Right lobe of liver (tissue), 6 donors: ENCODE results near the gene TENM4. TPM values are rescaled to one million over a fixed set of nuclear protein-coding genes. Genes with fewer than 3 reads are reported as not detected.

ENCODE experiments used
- ATAC-seq, 4 donors: fragments of 200-7000 bp; cut with Tn5 transposase; one replicate each; pipeline ENCODE4 v1.9.1; 2020; ENCODE audit warnings: mild to moderate bottlenecking in 4 of 4, moderate library complexity in 4 of 4
- DNase-seq, 3 donors: peaks; one replicate each; pipeline ENCODE4 v3.0.0-alpha.2; 2020
- H3K27ac ChIP-seq, 3 donors: fragments of 200-600 bp; one replicate each; pipeline ENCODE4 v1.8.0; 2022
- H3K27me3 ChIP-seq, 2 donors: fragments of 200-600 bp; one replicate each; pipeline ENCODE4 v1.8.0; 2022
- H3K36me3 ChIP-seq, 4 donors: fragments of 200-600 bp; sonication (generic) in 1 of 4; one replicate each; pipeline versions ENCODE4 v1.5.1 to v1.8.0; 2017 to 2022; ENCODE audit warnings: control low read depth in 1 of 4
- H3K4me1 ChIP-seq, 4 donors: fragments of 200-600 bp; sonication (generic) in 1 of 4; one replicate each; pipeline versions ENCODE4 v1.5.1 to v1.8.0; 2017 to 2022; ENCODE audit warnings: control low read depth in 1 of 4
- H3K4me3 ChIP-seq, 3 donors: fragments of 200-600 bp; one replicate each; pipeline ENCODE4 v1.8.0; 2022
- H3K9me3 ChIP-seq, 4 donors: fragments of 200-600 bp; sonication (generic) in 1 of 4; one replicate each; pipeline versions ENCODE4 v1.5.1 to v1.8.0; 2017 to 2022; ENCODE audit warnings: control low read depth in 1 of 4
- CTCF ChIP-seq, 4 donors: fragments of 200-600 bp in 3 of 4; fragments of 450-650 bp in 1 of 4; IDR thresholded peaks; one replicate each; pipeline versions ENCODE4 v1.5.1 to v1.8.0; 2016 to 2022; ENCODE audit warnings: antibody characterized with exemption in 4 of 4, mild to moderate bottlenecking in 2 of 4
- POLR2A ChIP-seq: fragments of 450-650 bp; IDR thresholded peaks from one replicate; pipeline ENCODE4 v1.6.1; 2017; ENCODE audit warnings: antibody characterized with exemption, mild to moderate bottlenecking
- WGBS: methylation state at CpG from one replicate; pipeline ENCODE4 v1.1.6; 2018; ENCODE audit warnings: low coverage, low lambda C conversion rate; ENCODE audit not compliant: insufficient coverage; ENCODE audit errors: missing lambda C conversion rate; 5-methylcytosine and 5-hydroxymethylcytosine counted together
- intact Hi-C, 2 donors: fragments of 100-400 bp; cut with DNase I; formaldehyde crosslinking; loops; one replicate each; pipeline versions ENCODE4 v1.11.2 to v1.14.1; 2022
- total RNA-seq, 6 experiments: library from RNA; depleted of rRNA in 2 of 6; stranded (reverse); fragments of >200 nt in 2 of 6; fragmentation: NEBNext Ultra II Directional in 3 of 6; extraction: Animal tissue kit (Norgen Biotek cat#: 25700) in 3 of 6; gene quantifications; one replicate each; pipeline versions ENCODE4 v1.1.0 to v1.2.4, GENCODE V29; 2016 to 2023
- donor health status: DM: no; HTN: yes; CAD: no.
- donor health status: DM: no; HTN: no; CAD: no.
- donor health status: DM: no; HTN: no; CAD: no.
- donor health status: DM: no; HTN: yes; CAD: no.
- donor health status: DM: no; HTN: yes; CAD: no.

TENM4 gene
- total RNA-seq, 6 experiments from 2014 or later = 0.04 to 0.58 (median 0.14) TPM; not detected in 2

GRCh38 chr11:79090191-79090705, 350.6 kb downstream of the TENM4 start:
- Histone ChIP-seq H3K27ac (no peak overlapping the region), H3K4me1 (no peaks in the 10 kb centered on the region), H3K4me3 (no peak overlapping the region), H3K9me3 (no peaks in the 10 kb centered on the region), H3K36me3 (no peaks in the 10 kb centered on the region), H3K27me3 (no peaks in the 10 kb centered on the region)
- intact Hi-C loops = loop anchor here in 1 of 2 donors (10.0 kb wide), 1 partner anchor 445 kb away; no protein-coding TSS in a partner anchor
- WGBS = 72% methylated on average over 6 of the region's 8 CpGs
- DNase-seq (no peak), ATAC-seq (no peak)
- no peak for TF ChIP-seq CTCF (IDR thresholded peaks at IDR 0.05)

GRCh38 chr11:79089601-79090000, 351.2 kb downstream of the TENM4 start:
- no peak for ATAC-seq
- H3K27ac ChIP-seq = no peak overlapping the region
- no peaks in the 10 kb centered on the region for H3K9me3 ChIP-seq
- H3K36me3 ChIP-seq = no peaks in the 10 kb centered on the region
- intact Hi-C loops = loop anchor here in 1 of 2 donors (10.0 kb wide), 1 partner anchor 435 kb away; no protein-coding TSS in a partner anchor
- WGBS = 80% methylated on average over 2 of the region's 3 CpGs
- TF ChIP-seq CTCF (IDR thresholded peaks at IDR 0.05) = no peak
- TF ChIP-seq POLR2A = no peak
- no peaks in the 10 kb centered on the region for H3K27me3 ChIP-seq
- no peaks in the 10 kb centered on the region for H3K4me1 ChIP-seq
- no peak overlapping the region for H3K4me3 ChIP-seq
- no peak for DNase-seq

GRCh38 chr11:79088967-79089366, 351.9 kb downstream of the TENM4 start:
- DNase-seq (no peak), ATAC-seq (no peak)
- Histone ChIP-seq H3K36me3 (no peaks in the 10 kb centered on the region), H3K9me3 (no peaks in the 10 kb centered on the region), H3K4me3 (no peak overlapping the region), H3K4me1 (no peaks in the 10 kb centered on the region), H3K27ac (no peak overlapping the region), H3K27me3 (no peaks in the 10 kb centered on the region)
- intact Hi-C loops = loop anchor here in 1 of 2 donors (10.0 kb wide), 1 partner anchor 434 kb away; no protein-coding TSS in a partner anchor
- TF ChIP-seq CTCF (IDR thresholded peaks at IDR 0.05) (no peak), POLR2A (no peak)
- WGBS = 50% methylated on average over 3 of the region's 4 CpGs

GRCh38 chr11:79087961-79088318, 352.9 kb downstream of the TENM4 start:
- TF ChIP-seq CTCF (IDR thresholded peaks at IDR 0.05) (no peak), POLR2A (no peak)
- H3K4me3 ChIP-seq = no peak overlapping the region
- no peaks in the 10 kb centered on the region for H3K4me1 ChIP-seq
- ATAC-seq (no peak), DNase-seq (no peak)
- H3K27me3 ChIP-seq = no peaks in the 10 kb centered on the region
- H3K36me3 ChIP-seq = no peaks in the 10 kb centered on the region
- no peaks in the 10 kb centered on the region for H3K9me3 ChIP-seq
- intact Hi-C loops = loop anchor here in 1 of 2 donors (10.0 kb wide), 1 partner anchor 433 kb away; no protein-coding TSS in a partner anchor
- 55% methylated on average over 1 of the region's 5 CpGs for WGBS
- no peak overlapping the region for H3K27ac ChIP-seq
